Activated CD8-positive, alpha-beta memory T cell treated with anti-CD3 and anti-CD28 coated beads, Interleukin-2, amount 50 U/mL, for 1 hour (primary cell): ENCODE results near the gene DRD4.

Source experiments
- DNase-seq: peaks from one replicate; pipeline ENCODE4 v3.0.0-alpha.2; 2020; ENCODE audit errors: extremely low read depth

DRD4 gene

DNA sequence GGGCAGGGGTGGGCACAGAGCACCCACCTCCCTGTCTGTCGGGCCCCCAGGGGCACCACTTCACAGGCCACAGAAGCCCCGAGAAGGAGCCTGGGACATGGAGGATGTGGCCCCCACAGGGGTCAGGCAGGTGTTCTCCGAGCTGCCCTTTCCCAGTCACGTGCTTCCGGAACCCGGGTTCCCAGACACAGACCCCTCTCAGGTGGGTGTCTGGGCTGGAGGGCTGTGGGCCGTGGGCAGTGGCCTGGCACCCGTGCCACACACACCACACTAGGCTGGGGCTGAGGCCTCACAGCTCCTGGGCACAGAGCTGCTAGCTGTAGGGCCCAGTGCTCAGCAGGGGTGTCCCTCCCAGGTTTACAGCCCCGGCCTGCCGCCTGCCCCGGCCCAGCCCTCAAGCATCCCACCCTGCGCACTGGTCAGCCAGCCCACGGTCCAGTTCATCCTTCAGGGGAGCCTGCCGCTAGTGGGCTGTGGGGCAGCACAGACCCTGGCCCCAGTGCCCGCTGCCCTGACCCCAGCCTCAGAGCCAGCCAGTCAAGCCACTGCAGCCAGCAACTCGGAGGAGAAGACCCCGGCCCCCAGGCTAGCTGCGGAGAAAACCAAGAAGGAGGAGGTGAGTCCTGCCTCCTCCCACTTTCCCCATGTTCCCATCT, 26.8 kb upstream of the DRD4 start:
- no peak for DNase-seq

DNA sequence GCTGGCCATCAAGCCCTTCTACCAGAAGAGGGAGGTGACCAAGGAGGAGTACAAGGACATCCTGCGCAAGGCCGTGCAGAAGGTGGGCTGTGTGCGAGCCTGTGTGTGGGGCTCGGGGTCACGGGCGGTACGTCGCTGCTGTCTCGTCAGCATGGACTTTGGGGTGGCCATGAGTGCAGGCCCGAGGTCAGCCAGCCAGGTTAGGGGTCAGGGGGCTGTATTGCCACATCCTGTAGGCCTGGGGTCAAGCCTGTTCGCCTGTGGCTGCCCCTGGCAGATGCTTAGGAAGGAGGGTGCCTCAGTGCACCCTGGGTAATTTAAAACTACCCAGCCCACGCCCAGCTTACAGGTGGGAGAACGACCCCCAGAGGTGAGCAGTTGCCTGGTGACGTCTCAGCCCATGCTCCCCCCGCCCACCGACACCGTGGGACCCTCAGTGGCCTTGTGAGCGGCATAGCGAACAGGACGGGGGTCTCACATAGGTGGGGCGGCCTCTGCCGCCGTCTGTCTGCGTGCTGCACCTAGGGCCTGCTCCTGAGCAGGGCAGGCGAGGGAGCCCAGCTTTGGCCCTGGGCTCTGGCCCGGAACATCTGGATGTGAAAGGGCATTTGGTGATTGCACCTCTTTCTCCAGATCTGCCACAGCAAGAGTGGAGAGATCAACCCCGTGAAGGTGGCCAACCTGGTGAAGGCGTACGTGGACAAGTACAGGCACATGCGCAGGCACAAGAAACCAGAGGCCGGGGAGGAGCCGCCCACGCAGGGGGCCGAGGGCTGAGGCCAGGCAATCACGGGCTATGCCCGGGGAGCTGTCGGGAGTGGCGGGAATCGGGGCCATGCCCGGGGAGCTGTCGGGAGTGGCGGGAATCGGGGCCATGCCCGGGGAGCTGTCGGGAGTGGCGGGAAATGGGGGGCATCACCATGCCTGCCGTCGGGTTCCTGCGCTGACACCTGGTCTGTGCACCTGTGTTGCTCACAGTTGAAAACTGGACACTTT, 25.8 kb upstream of the DRD4 start:
- DNase-seq: no peak

DNA sequence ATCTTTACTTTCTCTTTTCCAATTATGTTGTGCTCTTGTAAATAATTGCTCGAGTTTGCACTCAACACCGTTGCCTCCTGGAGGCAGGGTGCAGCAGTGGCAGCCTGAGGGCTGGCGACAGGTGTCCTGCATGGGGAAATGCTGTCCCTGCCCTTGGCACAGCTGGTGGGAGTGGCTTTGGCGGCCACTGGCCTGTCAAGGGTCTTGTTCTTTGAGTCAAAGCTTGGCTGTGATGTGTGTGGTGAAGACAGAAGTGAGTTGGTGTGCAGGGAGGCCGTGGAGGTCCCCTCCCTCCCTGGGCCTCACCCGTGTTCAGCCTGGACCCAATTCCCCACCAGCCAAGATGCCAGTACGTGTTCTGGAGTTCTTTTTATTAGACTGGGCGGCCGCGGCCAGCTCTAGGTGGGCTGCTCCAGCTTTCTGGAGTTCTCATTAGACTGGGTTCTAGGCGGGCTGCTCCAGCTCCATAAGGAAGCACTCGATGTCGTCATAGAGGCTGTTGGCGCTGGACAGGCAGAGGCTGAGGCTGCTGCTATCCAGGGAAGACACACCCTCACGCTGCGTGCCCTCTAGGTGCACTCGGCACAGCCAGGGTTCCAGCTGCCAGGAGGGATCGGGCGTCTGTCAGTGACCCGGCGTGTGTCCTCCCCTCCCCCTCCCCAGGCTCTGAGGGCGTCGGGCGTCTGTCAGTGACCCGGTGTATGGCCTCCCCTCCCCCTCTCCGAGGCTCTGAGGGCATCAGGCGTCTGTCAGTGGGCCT, 24.7 kb upstream of the DRD4 start:
- DNase-seq: no peak

DNA sequence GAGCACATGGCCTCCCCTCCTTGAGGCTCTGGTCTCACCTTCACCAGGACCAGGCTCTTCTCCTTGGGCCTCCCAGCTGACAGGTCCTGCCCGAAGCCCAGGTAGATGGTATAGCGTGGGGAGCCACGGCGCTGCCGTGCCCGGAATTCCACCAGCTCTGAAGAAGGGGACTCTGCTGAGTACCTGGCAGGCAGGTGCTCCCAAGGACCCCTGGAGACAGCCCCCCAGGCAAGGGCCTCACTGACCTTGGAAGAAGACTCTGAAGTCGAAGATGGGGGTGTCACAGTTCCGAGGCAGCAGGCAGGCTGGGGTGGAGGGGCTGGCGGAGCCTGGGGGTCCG, 24.1 kb upstream of the DRD4 start:
- no peak for DNase-seq

DNA sequence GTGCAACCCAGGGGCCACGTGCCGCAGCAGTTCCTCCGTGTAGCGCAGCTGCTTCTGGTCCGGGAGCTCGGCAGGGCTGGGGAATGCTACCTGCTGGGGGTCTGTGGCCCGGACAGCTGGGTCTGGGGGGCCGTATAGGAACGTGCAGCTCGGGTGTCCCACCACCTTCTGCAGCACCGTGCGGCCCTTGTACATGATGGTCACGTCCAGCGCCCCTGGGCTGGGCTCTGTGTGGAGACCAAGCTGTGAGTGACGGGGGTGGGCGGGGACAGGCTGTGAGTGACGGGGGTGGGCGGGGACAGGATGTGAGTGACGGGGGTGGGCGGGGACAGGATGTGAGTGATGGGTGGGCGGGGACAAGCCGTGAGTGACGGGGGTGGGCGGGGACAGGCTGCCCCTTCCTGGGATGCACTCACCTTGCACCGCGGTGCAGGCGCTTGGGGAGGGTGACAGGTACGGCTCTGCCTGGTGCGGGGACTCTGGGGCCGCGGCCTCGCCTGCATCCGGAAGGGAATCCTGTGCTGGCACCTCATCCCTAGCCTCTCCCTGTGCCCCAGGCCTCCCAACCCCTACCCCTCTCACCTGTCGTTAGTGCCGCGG, 23.6 kb upstream of the DRD4 start:
- DNase-seq: peak; percentile 91

DNA sequence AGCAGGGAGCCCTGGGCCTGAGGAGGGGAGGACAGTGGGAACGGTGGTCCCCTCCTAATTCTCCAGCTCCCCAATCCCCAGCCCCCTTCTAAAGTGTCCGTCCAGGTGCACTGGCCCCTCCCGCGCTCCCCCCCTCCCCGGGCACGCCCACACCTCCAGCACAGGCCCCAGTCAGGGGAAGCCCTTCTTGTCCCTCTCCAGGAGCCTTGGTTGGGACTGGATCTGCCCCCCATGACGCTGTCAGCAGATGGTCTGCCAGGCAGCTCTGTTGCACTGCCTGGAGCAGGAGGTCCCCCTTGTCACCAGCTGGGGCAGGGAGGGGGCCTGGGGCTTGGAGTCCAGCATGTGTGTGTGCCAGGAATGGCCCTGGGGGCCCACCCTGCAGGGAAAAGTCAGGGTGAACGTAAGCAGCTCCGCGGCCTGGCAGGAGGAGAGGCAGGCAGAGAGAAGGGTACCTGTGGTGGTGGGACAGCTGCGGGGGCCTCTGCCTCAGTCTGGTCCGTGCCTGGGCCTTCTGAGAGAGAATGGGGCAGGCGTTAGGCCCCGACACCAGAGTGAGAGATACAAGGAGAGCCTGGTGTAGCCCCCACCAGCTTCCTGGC, 22.9 kb upstream of the DRD4 start:
- no peak for DNase-seq

DNA sequence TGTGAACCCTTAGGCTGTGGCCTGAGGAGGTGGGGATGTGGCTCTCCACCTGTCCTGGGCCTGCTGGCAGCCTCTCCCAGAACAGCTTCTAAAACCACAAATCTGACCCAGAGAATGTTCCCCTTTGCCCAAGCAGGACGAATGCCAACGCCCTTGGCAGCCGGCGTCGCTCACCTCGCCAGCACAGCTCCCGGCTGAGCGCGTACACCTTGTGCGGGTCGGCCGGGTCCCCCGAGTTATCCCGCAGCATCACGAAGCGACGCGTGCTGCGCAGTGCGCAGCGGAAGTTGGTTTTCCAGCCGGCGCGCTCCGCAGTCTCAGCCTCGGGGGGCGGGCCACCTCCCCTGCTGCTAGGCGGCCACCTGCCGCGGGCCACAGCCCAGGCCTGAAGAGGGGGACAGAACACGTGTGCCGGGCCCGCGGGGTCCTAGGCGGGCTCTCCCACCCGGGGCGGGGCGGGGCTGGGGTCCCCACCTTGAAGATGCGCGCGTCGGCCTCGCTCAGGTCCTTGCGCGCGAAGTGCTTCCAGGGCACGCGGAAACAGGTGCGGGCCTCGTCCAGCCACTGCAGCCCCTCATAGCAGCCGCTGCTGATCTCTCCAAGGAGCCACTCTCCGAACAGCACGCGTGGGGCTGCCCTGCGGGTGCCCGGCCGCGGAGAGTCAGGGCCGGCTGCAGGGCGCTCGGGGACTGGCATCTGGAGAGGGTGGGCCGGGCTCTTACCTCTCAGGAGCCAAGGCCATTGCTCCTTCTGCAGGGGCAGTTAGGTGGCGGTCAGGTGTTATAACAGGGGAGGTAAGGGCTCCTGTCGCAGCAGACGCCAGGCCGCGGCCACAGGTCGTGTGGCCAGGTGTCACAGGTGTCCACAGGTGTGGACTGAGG, 22.2 kb upstream of the DRD4 start:
- DNase-seq: no peak

DNA sequence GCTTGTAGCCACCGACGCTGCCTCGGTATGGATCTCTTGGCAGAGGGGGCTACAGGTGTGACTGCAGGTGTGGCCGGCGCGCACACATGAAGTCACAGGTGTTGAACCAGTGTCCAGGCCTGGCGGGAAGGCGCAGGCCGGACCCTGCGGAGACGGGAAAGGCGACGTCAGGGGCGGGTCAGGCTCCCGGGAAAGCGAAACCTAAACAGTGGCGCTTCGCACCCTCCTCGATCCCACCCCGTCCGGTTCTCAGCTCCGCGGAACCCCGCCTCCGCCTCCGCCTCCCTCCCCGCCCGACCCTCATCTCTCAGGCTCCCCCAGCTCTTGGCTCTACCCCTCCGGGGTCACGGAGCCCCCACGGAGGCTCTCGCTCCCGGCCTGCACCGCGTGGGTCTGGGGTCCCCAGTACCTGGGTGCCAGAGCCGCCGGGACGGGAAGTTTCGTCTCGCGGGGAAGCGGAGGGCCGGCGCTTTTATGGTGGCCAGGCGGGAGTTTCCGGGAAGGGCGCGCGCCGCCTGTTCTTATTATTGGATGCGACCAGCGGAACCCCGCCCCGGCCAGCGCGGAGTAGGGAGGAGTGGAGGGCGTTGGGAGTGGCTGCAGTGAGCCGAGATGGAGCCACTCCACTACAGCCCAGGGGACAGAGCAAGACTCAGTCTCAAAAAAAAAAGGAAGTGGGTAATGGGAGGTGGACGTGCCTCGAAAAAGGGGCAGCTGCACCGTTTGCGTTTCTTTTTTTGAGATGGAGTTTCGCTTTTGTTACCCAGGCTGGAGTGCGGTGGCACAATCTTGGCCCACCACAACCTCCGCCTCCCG, 21.4 kb upstream of the DRD4 start, which contains the start of gene IRF7:
TSS of gene IRF7 (minus strand) at position 447 of the 816 bp plus-strand sequence. CDS start 586 bp downstream, outside the sequence.
- DNase-seq: peak; percentile 62

DNA sequence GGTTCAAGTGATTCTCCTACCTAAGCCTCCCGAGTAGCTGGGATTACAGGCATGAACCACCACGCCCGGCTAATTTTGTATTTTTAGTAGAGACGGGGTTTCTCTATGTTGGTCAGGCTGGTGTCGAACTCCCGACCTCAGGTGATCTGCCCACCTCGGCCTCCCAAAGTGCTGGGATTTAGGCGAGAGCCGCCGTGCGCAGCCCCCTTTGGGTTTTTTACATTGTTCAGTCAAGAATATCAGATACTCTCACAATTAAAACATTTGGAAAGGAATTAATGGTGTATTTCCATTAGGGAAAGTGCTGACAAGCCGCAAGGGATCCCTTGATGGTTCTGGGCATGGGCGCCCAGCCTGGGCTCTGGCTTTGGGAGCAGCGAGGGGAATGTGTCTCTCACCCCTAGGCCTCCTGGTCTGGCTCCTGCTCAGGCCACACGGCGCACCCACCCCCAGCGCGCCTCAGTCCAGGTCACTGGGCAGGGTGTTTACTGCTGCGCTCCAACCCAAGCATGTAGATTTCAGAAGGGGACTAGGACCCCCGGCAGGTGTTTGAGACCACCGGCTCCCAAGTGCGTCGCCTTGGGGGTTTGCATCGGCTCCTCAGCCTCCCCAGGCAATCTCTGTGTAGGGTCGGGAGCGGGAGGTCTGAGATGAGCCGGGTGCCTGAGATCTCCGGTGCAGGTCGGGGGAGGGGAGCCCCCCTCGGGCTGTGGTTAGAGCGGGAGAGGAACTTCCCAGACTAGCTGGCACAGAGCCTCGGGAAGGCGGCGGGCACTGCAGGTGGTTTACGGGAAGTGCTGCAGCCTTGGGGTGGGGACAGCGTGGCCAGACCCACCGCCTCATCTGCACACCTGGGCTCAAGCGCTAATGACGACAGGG, 20.5 kb upstream of the DRD4 start:
- no peak for DNase-seq

DNA sequence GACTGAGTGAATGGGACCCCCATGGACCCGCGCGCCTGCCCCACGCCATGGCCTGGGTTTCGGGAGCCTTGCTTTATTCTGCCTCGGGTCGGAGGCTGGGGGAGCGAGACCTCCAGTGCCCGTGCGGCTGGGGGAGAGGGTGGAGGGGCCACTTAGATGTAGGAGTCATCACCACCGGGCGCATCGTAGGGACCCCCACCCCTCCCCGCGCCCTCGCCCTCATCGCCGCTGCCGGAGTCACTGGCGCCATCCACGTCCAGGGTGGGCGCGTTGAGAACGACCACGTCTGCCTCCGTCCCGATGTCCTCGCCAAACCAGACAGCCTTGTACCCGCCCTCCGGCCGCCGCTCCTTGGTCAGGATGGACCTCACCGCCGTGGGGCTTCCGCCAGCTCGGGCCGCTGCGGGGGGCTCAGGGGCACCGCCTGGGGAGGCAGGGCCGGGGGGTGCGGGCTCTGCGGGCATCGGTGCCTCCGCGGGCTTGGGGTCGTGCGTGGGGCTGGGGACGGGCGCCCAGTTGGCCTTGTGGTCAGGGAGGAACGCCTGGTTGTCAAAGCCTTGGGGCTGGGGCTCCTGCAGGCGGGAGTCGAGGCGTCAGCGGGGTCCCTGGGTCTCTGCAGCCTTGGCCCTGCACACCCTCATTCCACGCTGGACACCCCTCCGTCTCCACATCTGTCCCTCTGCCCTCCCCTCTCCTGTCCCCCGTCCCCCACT, 19.7 kb upstream of the DRD4 start:
- no peak for DNase-seq

DNA sequence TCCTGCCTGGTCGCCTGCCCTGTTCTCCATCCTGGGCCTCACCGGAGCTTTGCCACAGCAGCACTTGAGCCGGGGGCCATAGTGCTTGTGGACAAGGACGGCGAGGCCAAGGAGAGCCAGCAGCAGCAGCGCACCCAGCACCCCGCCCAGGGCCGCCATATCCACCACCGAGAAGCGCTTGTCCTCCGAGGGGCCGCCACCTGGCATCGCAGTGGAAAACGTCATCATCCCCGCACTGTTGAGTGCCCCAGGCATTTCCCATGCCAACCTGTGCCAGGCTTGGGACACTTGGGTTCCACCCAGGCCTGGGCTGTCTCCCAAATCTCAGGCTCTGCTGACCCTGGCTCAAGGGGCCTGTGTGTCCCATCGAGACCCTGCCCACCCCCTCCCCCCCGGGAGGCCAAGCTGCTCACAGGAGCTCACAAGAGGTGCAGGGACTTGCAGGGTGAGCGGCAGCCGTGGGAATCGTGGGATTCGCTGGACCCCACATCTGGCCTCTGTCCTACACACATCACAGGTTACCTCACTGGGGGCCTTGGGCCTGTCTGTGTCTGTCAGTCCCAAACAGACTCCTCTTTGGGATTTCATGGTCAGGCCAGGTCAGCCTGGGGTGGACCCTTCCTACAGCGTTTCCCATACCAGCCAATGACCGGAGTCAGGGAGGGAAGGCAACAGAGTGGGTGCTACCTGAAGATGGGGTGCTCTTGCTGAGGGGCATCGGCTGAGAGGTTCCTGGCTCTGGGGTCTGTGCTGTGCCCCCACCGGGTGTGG, 19.0 kb upstream of the DRD4 start:
- no peak for DNase-seq

DNA sequence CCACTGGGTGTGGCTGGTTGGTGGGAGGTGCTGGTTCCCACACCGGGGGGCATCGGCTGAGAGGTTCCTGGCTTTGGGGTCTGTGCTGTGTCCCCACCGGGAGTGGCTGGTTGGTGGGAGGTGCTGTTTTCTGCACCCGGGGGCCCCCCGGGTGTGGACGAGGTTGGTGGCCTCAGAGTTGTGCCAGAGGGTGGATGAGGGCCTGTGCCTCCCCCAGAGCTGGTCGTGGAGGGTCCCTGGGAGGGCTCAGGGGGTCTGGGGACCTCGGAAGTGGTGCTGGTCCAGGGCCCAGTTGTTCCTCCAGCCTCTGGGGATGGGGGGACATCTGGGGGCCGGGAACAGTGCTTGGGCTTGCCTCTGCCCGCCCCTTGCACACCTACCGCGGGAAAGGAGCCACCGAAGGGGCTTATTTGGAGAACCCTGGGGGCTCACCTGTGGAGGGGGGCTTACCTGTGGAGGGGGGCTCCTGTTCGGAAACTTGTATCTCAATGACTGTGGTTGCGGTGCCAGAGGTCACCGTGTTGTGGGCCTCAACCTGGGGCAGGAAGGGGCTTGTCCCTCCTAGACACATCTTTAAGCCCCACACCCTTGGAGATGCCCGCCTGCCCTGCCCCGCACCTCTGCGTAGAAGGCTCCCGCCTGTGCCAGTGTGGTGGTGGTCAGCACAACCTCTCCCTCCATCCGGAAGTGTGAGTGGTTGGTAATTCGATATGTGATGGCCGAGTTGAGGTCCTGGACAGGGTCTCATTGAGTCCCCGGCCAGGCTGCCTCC, 18.0 kb upstream of the DRD4 start:
- DNase-seq: no peak

DNA sequence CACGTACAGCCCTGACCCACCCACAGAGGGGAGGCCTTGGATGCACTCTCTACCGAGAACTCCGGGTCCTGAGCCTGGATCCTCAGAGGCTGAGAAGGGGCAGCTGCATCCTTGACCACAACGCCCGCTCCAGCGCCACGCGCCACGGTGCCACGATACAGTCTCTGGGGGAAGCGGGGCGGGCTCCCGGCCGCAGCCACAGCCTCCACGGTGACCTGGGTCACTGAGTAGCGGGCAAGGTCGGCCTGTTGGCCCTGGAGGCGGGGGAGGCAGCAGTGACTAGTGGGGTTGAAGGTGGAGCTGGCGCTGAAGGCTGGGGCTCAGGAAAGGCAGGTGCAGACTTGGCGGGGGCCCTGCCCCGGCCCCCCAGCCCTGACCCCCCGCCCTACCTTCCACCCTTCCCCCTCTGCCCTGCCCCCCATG, 17.4 kb upstream of the DRD4 start:
- no peak for DNase-seq

DNA sequence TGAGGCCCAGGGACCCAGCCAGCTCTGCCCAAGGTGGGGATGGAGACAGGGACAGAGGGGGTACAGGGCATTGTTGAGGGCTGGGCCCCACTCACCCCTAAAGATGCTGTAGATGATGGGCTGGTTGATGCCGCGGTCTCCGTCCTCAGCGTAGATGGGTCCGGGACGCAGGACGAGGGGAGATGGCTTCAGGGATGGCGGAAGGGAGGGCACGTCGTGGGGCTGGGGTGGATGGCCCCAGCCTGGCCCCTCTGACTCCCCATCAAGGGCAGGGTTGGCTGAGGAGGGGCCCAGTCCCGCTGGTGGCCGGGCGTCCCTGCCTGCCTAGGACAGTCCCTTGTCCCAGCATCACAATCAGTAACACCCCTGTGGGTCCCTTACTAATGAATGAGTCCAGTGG, 16.9 kb upstream of the DRD4 start:
- no peak for DNase-seq

DNA sequence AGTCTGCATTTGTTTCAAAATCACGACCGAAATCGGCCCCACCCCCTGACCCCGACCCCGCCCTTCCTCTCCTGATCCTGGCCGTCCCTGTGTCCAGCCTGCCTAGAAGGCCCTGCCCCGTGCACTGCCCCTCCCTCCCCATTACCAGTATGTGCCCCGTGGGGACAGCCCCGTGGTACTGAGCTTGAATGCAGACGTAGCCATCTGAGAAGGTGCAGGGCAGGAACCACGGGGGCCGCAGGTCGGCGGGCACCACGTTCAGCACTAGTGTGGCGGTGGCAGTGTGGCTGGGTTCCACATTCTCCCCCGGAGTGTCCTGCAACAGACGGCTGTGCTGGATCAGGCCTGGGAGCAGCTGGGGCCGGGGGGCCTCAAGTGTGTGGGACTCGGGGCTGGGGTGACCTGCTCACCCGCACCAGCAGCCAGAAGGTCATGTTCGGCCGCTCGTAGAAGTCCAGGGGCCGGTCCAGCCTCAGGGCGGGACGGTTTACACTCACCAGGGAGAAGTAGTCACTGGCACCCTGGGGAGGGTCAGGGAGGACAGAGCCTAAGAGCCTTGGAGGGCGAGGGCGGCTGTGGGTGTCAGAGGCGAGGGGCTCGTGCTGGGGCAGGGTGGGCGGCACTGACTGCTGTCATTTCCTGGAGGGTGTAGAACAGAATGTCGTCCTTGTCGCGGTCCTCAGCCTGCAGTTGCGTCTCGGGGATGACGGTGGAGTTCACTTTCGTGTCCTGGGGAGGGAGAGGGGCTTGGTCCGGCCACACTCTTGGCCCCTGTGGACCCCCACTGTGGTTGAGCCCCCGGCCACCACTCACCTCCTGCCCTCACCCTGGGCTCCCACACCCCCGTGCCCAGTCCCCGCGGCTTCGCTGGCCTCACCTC, 15.9 kb upstream of the DRD4 start:
- no peak for DNase-seq
